MM.1S (cell line): ENCODE data around the gene AGPAT2.
"Not testable (repeated sequence)": the region's sequence is repeated elsewhere in the genome, so short reads cannot be mapped to it uniquely, and the experiment has no call there.

Source experiments
- DNase-seq: peaks from one replicate; pipeline ENCODE4 v3.0.0-alpha.2; 2015
- H2AFZ ChIP-seq: fragments of 300-600 bp; sonication (generic); 2 replicates; pipeline ENCODE4 v1.6.0; 2016; ENCODE audit warnings: antibody characterized with exemption, low read length
- H3F3A ChIP-seq: fragments of 300-600 bp; sonication (generic); 2 replicates; pipeline ENCODE4 v1.6.1; 2016; ENCODE audit warnings: mild to moderate bottlenecking, antibody characterized with exemption, low read length, moderate library complexity, mixed read lengths; ENCODE audit not compliant: insufficient read depth
- H3K27ac ChIP-seq: fragments of 300-600 bp; sonication (generic); 2 replicates; pipeline ENCODE4 v1.5.1; 2016; ENCODE audit warnings: mild to moderate bottlenecking, low read length
- H3K27me3 ChIP-seq: fragments of 300-600 bp; sonication (generic); replicated peaks from 2 replicates; pipeline ENCODE4 v1.6.0; 2016; ENCODE audit warnings: low read length; ENCODE audit not compliant: insufficient read depth
- H3K36me3 ChIP-seq: fragments of 300-600 bp; sonication (generic); replicated peaks from 2 replicates; pipeline ENCODE4 v1.6.1; 2016; ENCODE audit warnings: mild to moderate bottlenecking, low read length, mixed read lengths; ENCODE audit not compliant: insufficient read depth
- H3K4me1 ChIP-seq: fragments of 300-600 bp; sonication (generic); 2 replicates; pipeline ENCODE4 v1.6.1; 2016; ENCODE audit warnings: low read length, mixed read lengths
- H3K4me2 ChIP-seq: fragments of 300-600 bp; sonication (generic); 2 replicates; pipeline ENCODE4 v1.6.0; 2016; ENCODE audit warnings: low read depth, low read length
- H3K4me3 ChIP-seq: fragments of 300-600 bp; sonication (generic); 2 replicates; pipeline ENCODE4 v1.5.1; 2016; ENCODE audit warnings: low read length, mixed read lengths
- H3K79me2 ChIP-seq: fragments of 300-600 bp; sonication (generic); 2 replicates; pipeline ENCODE4 v1.6.1; 2016; ENCODE audit warnings: mixed run types, low read length, mixed read lengths
- H3K9ac ChIP-seq: fragments of 300-600 bp; sonication (generic); 2 replicates; pipeline ENCODE4 v1.6.1; 2016; ENCODE audit warnings: low read length, mixed read lengths
- H3K9me2 ChIP-seq: fragments of 300-600 bp; sonication (generic); replicated peaks from 2 replicates; pipeline ENCODE4 v1.6.1; 2016; ENCODE audit warnings: mild to moderate bottlenecking, low read length, mixed read lengths; ENCODE audit not compliant: insufficient read depth
- H3K9me3 ChIP-seq: fragments of 300-600 bp; sonication (generic); replicated peaks from 2 replicates; pipeline ENCODE4 v1.6.1; 2016; ENCODE audit warnings: mild to moderate bottlenecking, low read length, mixed read lengths; ENCODE audit not compliant: insufficient read depth
- H4K20me1 ChIP-seq: fragments of 300-600 bp; sonication (generic); 2 replicates; pipeline ENCODE4 v1.6.1; 2016; ENCODE audit warnings: mild to moderate bottlenecking, low read length, moderate library complexity, mixed read lengths; ENCODE audit not compliant: insufficient read depth
- CTCF ChIP-seq: fragments of 300-600 bp; sonication (generic); IDR thresholded peaks from 2 replicates; pipeline ENCODE4 v1.5.1; 2016; ENCODE audit warnings: antibody characterized with exemption, low read length, mixed read lengths
- EZH2 ChIP-seq: fragments of 300-600 bp; sonication (generic); optimal IDR thresholded peaks from 2 replicates; pipeline ENCODE3; 2017; ENCODE audit warnings: low read depth, mild to moderate bottlenecking, antibody characterized with exemption, low read length, mixed read lengths
- EZH2phosphoT487 ChIP-seq: fragments of 300-600 bp; sonication (generic); IDR thresholded peaks from 2 replicates; pipeline ENCODE4 v1.6.1; 2018; ENCODE audit warnings: antibody characterized with exemption, low read length

AGPAT2 gene

GRCh38 chr9:136642439-136642921, 44.8 kb downstream of the AGPAT2 start:
- TF ChIP-seq CTCF (no peak), EZH2 (no peak), EZH2phosphoT487 (no peak)
- Histone ChIP-seq H3K4me1 (no peaks in the 10 kb centered on the region), H3K79me2 (no peaks in the 10 kb centered on the region), H3K9me2 (no peaks in the 10 kb centered on the region), H3K27ac (no peak overlapping the region), H3K9me3 (no peaks in the 10 kb centered on the region), H3K9ac (no peak overlapping the region), H3K27me3 (peaks cover 96% of the 10 kb centered on the region), H3F3A (no peaks in the 10 kb centered on the region), H3K4me2 (no peak overlapping the region), H2AFZ (no peak overlapping the region), H4K20me1 (no peaks in the 10 kb centered on the region), H3K36me3 (no peaks in the 10 kb centered on the region), H3K4me3 (no peak overlapping the region)
- DNase-seq, result no peak

GRCh38 chr9:136640171-136641111, 46.8 kb downstream of the AGPAT2 start:
- H3K9me3 ChIP-seq, result no peaks in the 10 kb centered on the region
- no peak overlapping the region for H3K27ac ChIP-seq
- no peak overlapping the region for H3K4me2 ChIP-seq
- H3K4me1 ChIP-seq, result no peaks in the 10 kb centered on the region
- H3K9me2 ChIP-seq, result no peaks in the 10 kb centered on the region
- no peak overlapping the region for H2AFZ ChIP-seq
- no peaks in the 10 kb centered on the region for H3K79me2 ChIP-seq
- TF ChIP-seq EZH2phosphoT487 (no peak), EZH2 (no peak), CTCF (no peak)
- no peaks in the 10 kb centered on the region for H4K20me1 ChIP-seq
- H3K36me3 ChIP-seq, result no peaks in the 10 kb centered on the region
- H3F3A ChIP-seq, result no peaks in the 10 kb centered on the region
- no peak overlapping the region for H3K4me3 ChIP-seq
- H3K27me3 ChIP-seq, result peaks cover 95% of the 10 kb centered on the region
- DNase-seq, result no peak
- H3K9ac ChIP-seq, result no peak overlapping the region

GRCh38 chr9:136634904-136635303, 52.4 kb downstream of the AGPAT2 start:
- no peak overlapping the region for H3K4me3 ChIP-seq
- H3K27ac ChIP-seq, result no peak overlapping the region
- no peak for DNase-seq
- H2AFZ ChIP-seq, result no peak overlapping the region
- no peak overlapping the region for H3K4me2 ChIP-seq
- no peaks in the 10 kb centered on the region for H3F3A ChIP-seq
- TF ChIP-seq CTCF (no peak), EZH2phosphoT487 (no peak), EZH2 (no peak)
- H3K79me2 ChIP-seq, result no peaks in the 10 kb centered on the region
- no peak overlapping the region for H3K9ac ChIP-seq
- peaks cover 78% of the 10 kb centered on the region for H3K27me3 ChIP-seq
- H3K4me1 ChIP-seq, result no peaks in the 10 kb centered on the region
- no peaks in the 10 kb centered on the region for H4K20me1 ChIP-seq
- no peaks in the 10 kb centered on the region for H3K9me2 ChIP-seq
- no peaks in the 10 kb centered on the region for H3K36me3 ChIP-seq
- H3K9me3 ChIP-seq, result no peaks in the 10 kb centered on the region

GRCh38 chr9:136632491-136633106, 54.7 kb downstream of the AGPAT2 start:
- H3K4me2 ChIP-seq, H3K27ac ChIP-seq: not testable (repeated sequence)

GRCh38 chr9:136632072-136632471, 55.2 kb downstream of the AGPAT2 start:
- not testable (repeated sequence) for H3K4me1 ChIP-seq, H3K79me2 ChIP-seq, H3K36me3 ChIP-seq, H2AFZ ChIP-seq, H3K4me2 ChIP-seq, H3K9ac ChIP-seq, DNase-seq, H3K27ac ChIP-seq, H3F3A ChIP-seq, H3K9me2 ChIP-seq, H4K20me1 ChIP-seq, H3K4me3 ChIP-seq, H3K9me3 ChIP-seq
- peaks cover 82% of the 10 kb centered on the region for H3K27me3 ChIP-seq

More at GRCh38 chr9:136632491-136633106, 54.7 kb downstream of the AGPAT2 start:
- H3K9me3 ChIP-seq, H3K36me3 ChIP-seq, DNase-seq, H3K4me1 ChIP-seq, H4K20me1 ChIP-seq, H3K9me2 ChIP-seq, H3K4me3 ChIP-seq, H3K9ac ChIP-seq, H2AFZ ChIP-seq, H3F3A ChIP-seq, H3K79me2 ChIP-seq: not testable (repeated sequence)
- peaks cover 82% of the 10 kb centered on the region for H3K27me3 ChIP-seq
